HPDE6-E6E7 (cell line): ENCODE data around the gene THBS2.
A peak's percentile ranks its signal among the peaks of the same experiment; 100 is the strongest.
"Not testable (repeated sequence)": the region's sequence is repeated elsewhere in the genome, so short reads cannot be mapped to it uniquely, and the experiment has no call there.

Source experiments
- DNase-seq: peaks from one replicate; pipeline ENCODE4 v3.0.0; 2011; ENCODE audit warnings: missing footprints; ENCODE audit errors: extremely low spot score

Gene THBS2

GRCh38 chr6:169271877-169272216 lies 18.2 kb upstream of the THBS2 start:
- no peak for DNase-seq

GRCh38 chr6:169271158-169271876 lies 17.7 kb upstream of the THBS2 start:
- DNase-seq: no peak

GRCh38 chr6:169270077-169270380 lies 16.4 kb upstream of the THBS2 start:
- DNase-seq: not testable (repeated sequence)

GRCh38 chr6:169269180-169270076 lies 15.8 kb upstream of the THBS2 start:
- no peak for DNase-seq

- DNase-seq: no peak
Observed at GRCh38 chr6:169268276-169268675, 14.6 kb upstream of the THBS2 start.

GRCh38 chr6:169266746-169267591 lies 13.3 kb upstream of the THBS2 start:
- no peak for DNase-seq

GRCh38 chr6:169266261-169266660 lies 12.6 kb upstream of the THBS2 start:
- no peak for DNase-seq

- no peak for DNase-seq
Observed at GRCh38 chr6:169265486-169266131, 12.0 kb upstream of the THBS2 start.

GRCh38 chr6:169263836-169264608 lies 10.4 kb upstream of the THBS2 start:
- DNase-seq: peak; percentile 61

- DNase-seq: no peak
Observed at GRCh38 chr6:169263374-169263773, 9.7 kb upstream of the THBS2 start.

GRCh38 chr6:169262602-169263001 lies 9.0 kb upstream of the THBS2 start:
- not testable (repeated sequence) for DNase-seq

GRCh38 chr6:169256518-169256917 lies 2.9 kb upstream of the THBS2 start:
- no peak for DNase-seq

- no peak for DNase-seq
Observed at GRCh38 chr6:169256061-169256460, 2.4 kb upstream of the THBS2 start.

GRCh38 chr6:169255643-169256042 lies 2.0 kb upstream of the THBS2 start:
- DNase-seq: no peak

GRCh38 chr6:169254456-169255316 lies 1.0 kb upstream of the THBS2 start:
- DNase-seq: no peak

- no peak for DNase-seq
Observed at GRCh38 chr6:169252505-169253189, 999 bp downstream of the THBS2 start.

GRCh38 chr6:169251822-169252504 lies 1.7 kb downstream of the THBS2 start:
- DNase-seq: no peak

- no peak for DNase-seq
Observed at GRCh38 chr6:169251371-169251802, 2.3 kb downstream of the THBS2 start.

- DNase-seq: peak; percentile 90
Observed at GRCh38 chr6:169250660-169251059, 3.0 kb downstream of the THBS2 start.
